Epithelial cell of proximal tubule (primary cell): ENCODE results near the gene ZNF577. TPM values are rescaled to one million over a fixed set of nuclear protein-coding genes. Genes with fewer than 3 reads are reported as not detected.

ENCODE experiments used
- DNase-seq: peaks from one replicate; pipeline ENCODE4 v3.0.0-alpha.2; 2011; ENCODE audit warnings: low read depth
- H3K4me3 ChIP-seq: 2 replicates; pipeline ENCODE4 v1.5.1; 2011; ENCODE audit warnings: low read depth, mild to moderate bottlenecking, low read length
- total RNA-seq: library from RNA; depleted of rRNA; stranded (reverse); fragments of >200 nt; gene quantifications from 2 replicates; pipeline ENCODE4 v1.2.3, GENCODE V29; 2015
- TF ChIP-seq, protein P1 (sequence below): conservative IDR thresholded peaks from 2 replicates; pipeline ENCODE4 v1.5.1; 2012; ENCODE audit warnings: low read depth, mild to moderate bottlenecking, low read length

The ZNF577 gene
- total RNA-seq: 2.2 TPM in 2 replicates

DNA sequence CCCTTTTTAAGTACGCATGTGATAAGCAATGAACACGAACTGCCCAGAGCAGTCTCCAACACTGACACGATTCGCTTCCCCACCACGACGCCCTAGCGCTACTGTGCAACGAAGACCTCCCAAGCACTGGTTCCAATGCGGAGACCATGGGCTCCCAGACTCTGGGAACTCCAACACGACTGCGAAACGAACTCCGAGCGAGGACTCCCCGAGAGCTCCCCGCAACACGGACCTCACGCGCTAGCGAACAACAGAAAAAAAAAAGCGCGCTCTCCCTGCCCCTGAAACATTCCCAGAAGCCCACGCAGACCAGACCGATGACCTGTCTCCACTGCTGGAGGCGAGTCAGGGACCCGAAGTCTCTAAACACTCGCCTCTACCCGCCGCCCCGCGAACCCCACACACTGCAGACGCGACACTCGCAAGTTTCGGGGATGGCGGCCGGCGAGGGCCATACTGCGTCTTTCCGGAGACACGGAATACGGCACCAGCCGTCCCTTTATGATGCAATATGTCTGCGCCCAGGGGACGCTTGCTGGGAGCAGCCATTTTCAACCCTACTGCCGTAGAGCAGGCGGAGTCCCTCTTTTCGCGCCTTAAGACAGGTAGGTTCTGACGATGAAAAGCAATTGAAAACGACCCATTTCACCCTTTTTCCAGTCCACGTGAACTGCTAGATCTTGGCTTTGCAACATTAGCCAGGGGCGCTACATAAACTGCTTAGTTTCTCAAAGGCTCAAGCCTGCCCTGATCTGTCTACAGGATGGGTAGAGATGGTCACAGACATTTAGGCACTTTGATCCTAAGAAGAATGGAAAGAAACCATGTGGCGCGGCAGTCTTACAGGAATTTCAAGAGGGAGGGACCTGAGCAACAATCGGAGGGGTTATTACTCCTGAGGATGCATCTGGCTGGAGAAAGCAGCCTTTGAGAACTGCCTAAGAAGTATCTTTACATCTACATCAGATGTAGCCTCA, at the start of gene ZNF577:
Gene ZNF577 (minus strand): TSS at position 430 of the 977 bp plus-strand sequence. CDS start 7,569 bp downstream, outside the sequence.
- H3K4me3 ChIP-seq: peak within 1 kb of the TSS; percentile 64
- DNase-seq: peak; percentile 41
- TF ChIP-seq, protein P1, sequence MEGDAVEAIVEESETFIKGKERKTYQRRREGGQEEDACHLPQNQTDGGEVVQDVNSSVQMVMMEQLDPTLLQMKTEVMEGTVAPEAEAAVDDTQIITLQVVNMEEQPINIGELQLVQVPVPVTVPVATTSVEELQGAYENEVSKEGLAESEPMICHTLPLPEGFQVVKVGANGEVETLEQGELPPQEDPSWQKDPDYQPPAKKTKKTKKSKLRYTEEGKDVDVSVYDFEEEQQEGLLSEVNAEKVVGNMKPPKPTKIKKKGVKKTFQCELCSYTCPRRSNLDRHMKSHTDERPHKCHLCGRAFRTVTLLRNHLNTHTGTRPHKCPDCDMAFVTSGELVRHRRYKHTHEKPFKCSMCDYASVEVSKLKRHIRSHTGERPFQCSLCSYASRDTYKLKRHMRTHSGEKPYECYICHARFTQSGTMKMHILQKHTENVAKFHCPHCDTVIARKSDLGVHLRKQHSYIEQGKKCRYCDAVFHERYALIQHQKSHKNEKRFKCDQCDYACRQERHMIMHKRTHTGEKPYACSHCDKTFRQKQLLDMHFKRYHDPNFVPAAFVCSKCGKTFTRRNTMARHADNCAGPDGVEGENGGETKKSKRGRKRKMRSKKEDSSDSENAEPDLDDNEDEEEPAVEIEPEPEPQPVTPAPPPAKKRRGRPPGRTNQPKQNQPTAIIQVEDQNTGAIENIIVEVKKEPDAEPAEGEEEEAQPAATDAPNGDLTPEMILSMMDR: no peak

DNA sequence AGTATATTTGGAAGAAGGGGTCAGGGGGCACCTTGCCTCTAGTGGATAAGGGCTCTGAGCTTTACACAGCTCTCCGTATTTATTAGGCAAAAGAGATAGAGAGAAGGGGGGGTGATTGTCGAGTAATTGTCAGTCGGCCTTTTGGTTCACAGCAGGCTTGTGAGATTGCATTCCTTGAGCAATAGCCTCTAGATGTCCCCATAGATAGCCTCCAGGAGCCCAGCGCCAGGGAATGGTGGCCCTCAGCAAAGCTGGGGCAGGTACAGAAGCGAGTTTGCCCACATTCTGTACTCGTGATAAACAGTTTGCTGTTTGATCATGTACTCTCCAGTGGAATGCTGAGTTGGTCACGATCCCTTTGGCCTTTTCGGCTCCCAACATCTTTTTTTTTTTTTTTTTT, 44.2 kb upstream of the ZNF577 start:
- no peak overlapping the region for H3K4me3 ChIP-seq
- TF ChIP-seq, protein P1: no peak
- DNase-seq: no peak

DNA sequence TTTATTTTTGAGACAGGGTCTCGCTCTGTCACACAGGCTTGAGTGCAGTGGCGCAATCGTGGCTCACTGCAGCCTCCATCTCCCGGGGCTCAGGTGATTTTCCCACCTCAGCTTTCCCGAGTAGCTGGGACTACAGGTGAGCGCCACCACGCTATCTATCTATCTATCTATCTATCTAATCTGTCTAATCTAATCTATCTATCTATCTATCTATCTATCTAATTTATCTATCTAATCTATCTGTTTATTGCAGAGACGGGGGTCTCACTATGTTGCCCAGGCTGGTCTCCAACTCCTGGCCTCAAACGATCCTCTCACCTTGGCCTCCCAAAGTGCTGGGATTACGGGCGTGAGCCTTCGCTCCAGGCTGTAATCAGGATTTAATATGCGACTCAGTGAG, 40.1 kb upstream of the ZNF577 start:
- H3K4me3 ChIP-seq: peak overlapping the region; percentile 79
- DNase-seq: no peak
- TF ChIP-seq, protein P1: no peak

DNA sequence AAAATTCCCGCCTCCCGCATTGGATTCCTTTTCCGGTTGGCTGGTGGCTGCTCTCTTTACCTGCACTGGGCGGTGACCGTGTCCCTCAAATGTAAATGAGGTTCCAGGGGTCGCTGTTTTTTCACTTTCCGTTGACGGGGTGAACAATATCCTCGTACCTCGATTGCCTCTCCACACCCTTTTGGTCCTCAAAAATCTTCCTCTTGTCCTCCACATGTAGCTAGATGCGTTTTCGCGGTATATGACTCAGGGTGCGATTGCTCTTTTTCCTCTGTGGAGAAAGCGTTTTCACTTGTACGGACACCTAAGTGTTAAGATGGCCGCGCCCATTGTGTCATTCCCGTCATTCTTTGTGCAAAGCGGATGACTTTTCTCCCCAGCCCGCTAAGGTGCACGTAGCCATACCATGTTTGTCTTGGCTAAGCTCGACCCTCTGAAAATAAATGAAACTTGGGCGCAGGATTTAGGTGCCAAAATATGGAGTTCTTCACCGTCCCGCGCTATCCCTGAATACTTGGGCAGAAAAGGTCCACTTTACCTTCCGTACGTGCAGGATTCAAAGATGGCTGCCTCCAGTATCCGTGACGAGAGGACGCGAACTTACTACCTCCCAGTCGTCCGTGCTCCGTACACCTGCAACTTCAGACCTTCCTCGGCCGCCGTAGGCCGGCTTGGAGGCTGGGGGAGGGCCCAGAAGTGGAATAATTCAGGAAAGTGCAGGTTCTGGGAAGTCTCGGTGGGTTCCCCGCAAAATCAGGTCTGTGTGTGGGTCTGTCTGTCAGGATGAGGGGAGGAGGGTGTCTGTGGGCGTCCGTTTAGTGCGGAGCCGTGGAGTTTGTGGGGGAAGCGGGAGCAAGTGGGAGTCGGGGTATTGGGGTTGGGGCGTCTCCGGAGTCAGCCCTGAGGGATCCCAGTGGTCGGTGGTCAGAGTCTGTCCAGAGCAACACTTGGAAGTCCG, 39.3 kb upstream of the ZNF577 start, which contains the start of gene ZNF613:
Gene ZNF613 (plus strand): TSS at position 689 of the 958 bp plus-strand sequence. CDS start 8,749 bp downstream, outside the sequence.
- peak; percentile 92 for DNase-seq
- peak within 1 kb of the TSS; percentile 79 for H3K4me3 ChIP-seq
- TF ChIP-seq, protein P1: peak; percentile 37

DNA sequence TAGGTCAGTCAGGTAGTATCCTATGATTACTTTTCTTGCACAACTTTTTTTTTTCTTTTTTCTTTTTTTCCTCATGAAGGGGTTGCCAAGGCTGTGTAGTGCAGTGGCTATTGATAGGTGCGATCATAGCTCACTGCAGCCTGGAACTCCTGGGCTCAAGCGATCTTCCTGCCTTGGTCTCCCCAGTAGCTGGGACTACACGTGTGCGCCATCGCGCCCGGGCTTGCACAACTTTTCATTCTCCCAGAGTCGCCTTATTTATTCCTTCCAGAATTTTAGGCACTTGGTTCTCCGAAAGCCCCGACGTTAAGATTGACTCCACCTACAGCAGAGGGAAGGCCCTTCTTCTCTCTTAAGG, 38.7 kb upstream of the ZNF577 start:
- TF ChIP-seq, protein P1: no peak
- peak overlapping the region; percentile 79 for H3K4me3 ChIP-seq
- DNase-seq: no peak

DNA sequence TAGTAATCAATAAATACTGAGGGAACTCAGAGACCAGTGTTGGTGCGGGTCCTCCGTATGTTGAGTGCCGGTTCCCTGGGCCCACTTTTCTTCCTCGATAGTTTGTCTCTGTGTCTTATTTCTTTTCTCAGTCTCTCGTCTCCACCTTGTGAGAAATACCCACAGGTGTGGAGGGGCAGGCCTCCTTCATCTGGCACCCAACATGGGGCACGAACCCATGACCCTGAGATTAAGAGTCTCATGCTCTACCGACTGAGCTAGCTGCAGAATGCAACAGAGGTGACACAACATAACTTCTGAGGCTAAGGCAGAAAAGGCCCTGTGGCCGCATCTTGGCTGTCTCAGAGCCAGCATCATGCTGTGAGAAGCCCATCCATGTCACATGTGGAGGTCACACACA, 34.2 kb upstream of the ZNF577 start:
- H3K4me3 ChIP-seq: no peak overlapping the region
- DNase-seq: no peak
- TF ChIP-seq, protein P1: no peak
